ENCODE measurements around the gene PRC1. TPM values are rescaled to one million over a fixed set of nuclear protein-coding genes. Genes with fewer than 3 reads are reported as not detected.

The PRC1 gene
- total and polyA plus RNA-seq, 10 donors: 6.0 to 40.0 (median 11.7) TPM

GRCh38 chr15:90974216-90974615 is 20.1 kb downstream of the PRC1 start:
- no peak for DNase-seq
- no peak for TF ChIP-seq CTCF (IDR thresholded peaks at IDR 0.05 in 8 of 11, conservative IDR thresholded peaks at IDR 0.05 in 3 of 11)
- no peak for TF ChIP-seq POLR2AphosphoS5 (IDR thresholded peaks at IDR 0.05)
- no peak for TF ChIP-seq POLR2A (IDR thresholded peaks at IDR 0.05)
- Histone ChIP-seq H3K4me1 (no peaks in the 10 kb centered on the region), H3K27ac (no peak overlapping the region), H3K4me3 (no peak overlapping the region), H3K9me3 (no peaks in the 10 kb centered on the region), H3K27me3 (replicated peaks in 1 of 7) (no peaks in the 10 kb centered on the region), H3K36me3 (peaks cover 0 to 100% (median 11%) of the 10 kb centered on the region in 6 donors)
- intact Hi-C loops (cut with DNase I; ENCODE audit: low total_unique reads): no loop called here
- WGBS, 5 donors: 93 to 97% (median 95%) methylated on average over 14 to 21 of the region's 21 CpGs

GRCh38 chr15:90972133-90972532 is 22.2 kb downstream of the PRC1 start:
- Histone ChIP-seq H3K36me3 (peaks cover 0 to 100% (median 11%) of the 10 kb centered on the region in 6 donors), H3K27ac (no peak overlapping the region), H3K4me3 (no peak overlapping the region), H3K9me3 (no peaks in the 10 kb centered on the region), H3K27me3 (replicated peaks in 1 of 7) (no peaks in the 10 kb centered on the region), H3K4me1 (no peaks in the 10 kb centered on the region)
- WGBS, 5 donors: 87 to 98% (median 94%) methylated on average over 5 of the region's 5 CpGs
- DNase-seq: no peak
- intact Hi-C loops (cut with DNase I; ENCODE audit: low total_unique reads): no loop called here
- TF ChIP-seq CTCF (IDR thresholded peaks at IDR 0.05 in 8 of 11, conservative IDR thresholded peaks at IDR 0.05 in 3 of 11) (no peak), POLR2A (IDR thresholded peaks at IDR 0.05) (no peak), POLR2AphosphoS5 (IDR thresholded peaks at IDR 0.05) (no peak)

- Histone ChIP-seq H3K4me1 (no peaks in the 10 kb centered on the region), H3K9me3 (no peaks in the 10 kb centered on the region), H3K4me3 (no peak overlapping the region), H3K27ac (no peak overlapping the region), H3K36me3 (peaks cover 0 to 100% (median 16%) of the 10 kb centered on the region in 6 donors), H3K27me3 (replicated peaks in 1 of 7) (no peaks in the 10 kb centered on the region)
- no peak for TF ChIP-seq POLR2A (IDR thresholded peaks at IDR 0.05)
- TF ChIP-seq CTCF (IDR thresholded peaks at IDR 0.05 in 8 of 11, conservative IDR thresholded peaks at IDR 0.05 in 3 of 11): no peak
- no peak for TF ChIP-seq POLR2AphosphoS5 (IDR thresholded peaks at IDR 0.05)
- 88 to 94% (median 93%) methylated on average over 7 of the region's 7 CpGs for WGBS, 5 donors
- no peak for DNase-seq
- intact Hi-C loops (cut with DNase I; ENCODE audit: low total_unique reads): no loop called here
Observed at GRCh38 chr15:90970274-90970673, 24.1 kb downstream of the PRC1 start.

GRCh38 chr15:90968434-90968833 is 25.9 kb downstream of the PRC1 start:
- 89 to 100% (median 93%) methylated on average over 1 of the region's 1 CpG for whole genome bisulfite sequencing, 5 donors
- Histone ChIP-seq H3K27ac (no peak overlapping the region), H3K36me3 (peaks cover 0 to 100% (median 13%) of the 10 kb centered on the region in 6 donors), H3K27me3 (replicated peaks in 1 of 7) (no peaks in the 10 kb centered on the region), H3K9me3 (no peaks in the 10 kb centered on the region), H3K4me3 (no peak overlapping the region), H3K4me1 (no peaks in the 10 kb centered on the region)
- no peak for DNase-seq
- no peak for TF ChIP-seq CTCF (IDR thresholded peaks at IDR 0.05 in 8 of 11, conservative IDR thresholded peaks at IDR 0.05 in 3 of 11)
- no peak for TF ChIP-seq POLR2AphosphoS5 (IDR thresholded peaks at IDR 0.05)
- no peak for TF ChIP-seq POLR2A (IDR thresholded peaks at IDR 0.05)
- intact Hi-C loops (cut with DNase I; ENCODE audit: low total_unique reads): loop anchor here (10.0 kb wide), 1 partner anchor 296 kb away; no protein-coding TSS in a partner anchor
